KBM-7 (cell line): ENCODE data around the gene FBN1.

Experiments
- DNase-seq: peaks from one replicate; pipeline ENCODE4 v3.0.0-alpha.2; 2015
- in situ Hi-C: fragments of 300-500 bp; cut with MboI; formaldehyde crosslinking; loops from 2 replicates; pipeline ENCODE4 v1.14.3; 2020; ENCODE audit warnings: low sequenced_read_pairs, low pct_unique_long_range_greater_than_20kb, mixed read lengths

Gene FBN1

GRCh38 chr15:48630245-48630644 lies 15.3 kb downstream of the FBN1 start:
- no peak for DNase-seq
- in situ Hi-C loops: no loop called here

DNA sequence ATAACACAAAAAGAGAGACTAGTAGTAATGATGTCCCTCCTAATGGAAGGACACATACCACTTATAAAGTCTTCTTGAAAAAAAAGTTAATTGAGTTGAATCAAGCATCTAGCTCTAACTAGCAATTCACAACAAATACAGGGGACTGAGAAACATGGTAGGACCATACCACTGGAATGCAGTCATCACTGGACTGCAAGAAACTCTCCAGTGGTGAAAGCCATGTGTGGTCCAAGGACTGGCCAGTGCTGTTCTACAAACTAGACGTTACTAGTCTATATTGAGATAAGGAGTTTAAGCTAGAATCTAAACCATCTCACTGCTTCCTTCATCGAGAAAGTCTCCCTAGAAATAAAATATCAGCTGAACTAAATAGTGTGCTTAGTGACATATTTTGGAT lies 16.7 kb downstream of the FBN1 start:
- no peak for DNase-seq
- in situ Hi-C loops: no loop called here

DNA sequence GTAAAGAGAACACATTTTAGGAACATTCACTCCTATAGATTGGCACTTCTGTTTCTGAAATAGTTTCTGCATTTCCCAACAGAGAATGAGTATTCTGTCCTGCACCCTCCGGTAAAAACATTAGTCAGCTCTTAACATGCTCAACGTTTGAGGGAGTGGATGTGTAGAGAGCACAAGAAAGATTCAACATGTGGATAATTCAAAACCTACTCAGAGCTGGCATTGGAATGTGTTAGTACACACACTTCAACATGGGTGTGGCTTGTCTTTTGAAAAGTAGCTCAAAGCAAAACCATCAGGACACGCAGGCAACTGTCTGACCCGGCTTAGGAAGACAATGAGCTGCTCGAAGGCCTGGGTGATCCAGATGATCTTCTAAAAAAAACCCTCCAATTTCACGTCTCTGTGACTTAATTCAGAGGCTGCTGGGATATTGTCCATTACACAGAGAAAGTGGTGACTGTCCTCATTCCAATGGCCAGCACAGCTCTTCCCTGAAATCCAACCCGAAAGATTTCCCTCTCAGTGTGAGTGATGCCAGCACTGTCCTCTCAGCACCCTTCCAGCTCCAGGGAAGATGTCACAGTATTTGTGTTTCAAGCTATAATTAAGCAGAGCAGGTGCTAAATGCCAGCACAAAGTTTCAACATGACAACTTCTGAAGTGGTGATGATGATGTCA lies 18.1 kb downstream of the FBN1 start:
- DNase-seq: no peak
- in situ Hi-C loops: no loop called here

GRCh38 chr15:48625126-48625525 lies 20.4 kb downstream of the FBN1 start:
- in situ Hi-C loops: no loop called here

GRCh38 chr15:48624700-48625099 lies 20.8 kb downstream of the FBN1 start:
- in situ Hi-C loops: no loop called here
- DNase-seq: no peak

More at GRCh38 chr15:48625126-48625525, 20.4 kb downstream of the FBN1 start:
- no peak for DNase-seq

DNA sequence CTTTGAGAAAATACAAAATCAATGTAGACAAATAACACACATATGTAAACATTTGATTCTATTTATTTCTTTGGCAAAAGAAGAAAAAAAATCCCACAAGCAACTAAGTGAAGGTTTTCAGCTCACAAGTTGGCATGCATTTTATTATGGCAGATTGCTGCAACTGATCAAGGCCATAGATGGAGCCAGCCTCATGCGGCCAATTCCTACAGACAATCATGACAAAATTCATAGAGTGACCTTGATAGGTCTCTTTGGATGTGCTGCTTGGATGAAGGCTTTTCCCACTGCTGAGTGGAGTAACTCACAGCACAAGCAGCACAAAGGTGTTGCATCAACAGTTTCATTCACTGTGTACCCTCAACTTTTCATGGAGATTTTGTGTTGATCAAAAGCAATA lies 22.1 kb downstream of the FBN1 start:
- in situ Hi-C loops: no loop called here

DNA sequence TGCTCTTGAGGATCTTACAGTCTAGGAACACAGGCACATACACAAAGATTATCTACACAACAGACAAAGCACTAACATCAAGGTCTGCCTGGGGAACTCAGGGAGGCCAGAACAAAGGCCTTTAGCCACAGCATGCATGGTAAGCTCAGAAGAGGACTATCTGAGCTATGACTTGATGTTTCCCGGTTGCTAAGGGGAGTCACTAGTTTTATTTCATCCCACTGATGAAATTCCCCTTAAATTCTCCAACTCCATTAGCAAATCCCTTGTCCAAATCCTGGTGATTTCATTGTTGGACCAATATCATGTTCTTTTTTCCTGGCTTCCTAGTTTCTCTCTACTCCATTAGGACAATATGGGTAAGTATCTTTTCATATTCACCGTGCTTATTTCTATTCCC lies 23.3 kb downstream of the FBN1 start:
- DNase-seq: no peak
- in situ Hi-C loops: no loop called here

More for the DNA sequence above, 22.1 kb downstream of the FBN1 start:
- no peak for DNase-seq

GRCh38 chr15:48619446-48619845 lies 26.1 kb downstream of the FBN1 start:
- DNase-seq: no peak
- in situ Hi-C loops: no loop called here

DNA sequence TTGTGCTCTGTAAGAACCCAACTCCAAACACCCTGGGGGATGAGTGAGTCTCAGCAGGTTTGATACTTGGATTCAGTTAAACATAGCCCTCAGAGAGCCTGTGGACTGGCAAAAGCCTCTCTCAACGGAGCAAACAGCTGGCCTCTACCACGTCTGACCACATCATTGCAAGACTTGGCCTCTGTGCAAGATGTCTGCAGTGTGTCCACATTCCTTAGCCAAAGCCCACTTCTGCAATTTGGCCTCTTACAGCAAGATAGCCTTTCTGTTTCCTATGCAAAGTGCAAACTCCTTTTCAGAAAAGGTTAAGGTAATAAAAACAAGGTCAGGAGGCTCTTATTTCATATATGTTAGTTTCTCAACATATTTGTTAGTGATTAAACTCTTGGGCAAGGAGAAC lies 27.9 kb downstream of the FBN1 start:
- in situ Hi-C loops: no loop called here
- no peak for DNase-seq

DNA sequence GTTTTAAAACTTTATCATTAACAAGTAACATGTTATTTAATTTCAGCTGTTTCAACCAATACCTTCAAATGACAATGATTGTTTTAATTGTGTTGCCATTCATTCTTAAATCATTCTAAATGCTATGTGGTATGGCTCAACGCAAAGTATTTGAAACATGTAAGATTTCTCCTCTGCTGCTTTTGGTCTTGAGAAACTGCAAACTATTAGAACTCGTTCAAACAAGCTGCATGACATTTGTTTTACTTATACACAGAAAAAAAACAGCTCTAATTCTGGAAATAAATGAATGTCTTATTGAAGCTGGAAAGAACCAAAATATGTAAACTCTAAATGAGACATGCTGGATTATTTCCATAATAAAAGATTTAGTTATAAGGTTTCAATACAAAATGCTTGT lies 29.3 kb downstream of the FBN1 start:
- no peak for DNase-seq
- in situ Hi-C loops: no loop called here

DNA sequence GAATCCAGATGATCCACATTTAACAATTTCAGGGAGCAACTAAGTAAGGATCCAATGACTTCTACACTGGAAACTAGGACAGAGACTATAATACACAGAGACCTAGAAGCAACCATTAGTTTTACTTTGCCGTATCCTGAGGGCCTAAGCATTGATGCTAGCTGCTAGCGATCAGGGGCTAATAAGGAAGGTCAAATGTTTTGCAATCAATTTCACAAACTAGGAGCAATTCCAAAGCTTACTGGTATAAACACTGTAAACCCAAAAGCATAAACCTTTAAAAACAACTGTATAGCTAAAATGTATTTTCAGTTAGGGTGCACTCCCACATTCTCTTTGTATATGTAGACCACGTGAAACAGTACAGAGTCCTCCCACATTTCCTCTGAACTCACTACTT lies 31.5 kb downstream of the FBN1 start:
- in situ Hi-C loops: no loop called here
- DNase-seq: no peak

- in situ Hi-C loops: no loop called here
Measured at GRCh38 chr15:48609486-48609885, 36.0 kb downstream of the FBN1 start.

DNA sequence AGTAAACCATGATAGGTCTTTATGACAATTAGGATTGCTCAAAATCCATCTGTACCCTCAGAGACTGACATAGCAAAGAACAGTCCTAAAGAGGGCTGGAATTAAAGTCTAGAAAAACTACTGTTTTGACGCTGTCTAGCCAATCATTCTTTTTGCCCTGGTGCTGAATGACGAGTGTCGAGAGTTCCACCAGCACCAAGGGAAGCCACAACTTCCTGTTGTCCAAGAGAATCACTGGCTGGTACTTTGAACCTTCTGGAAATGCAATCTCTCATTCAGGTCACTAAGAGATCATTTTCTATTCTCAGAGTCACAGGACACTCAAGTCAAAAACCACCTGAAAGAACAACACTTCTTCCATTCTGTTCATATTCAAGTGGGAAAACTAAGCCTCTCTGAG lies 37.7 kb downstream of the FBN1 start:
- in situ Hi-C loops: no loop called here
- DNase-seq: no peak

More at GRCh38 chr15:48609486-48609885, 36.0 kb downstream of the FBN1 start:
- no peak for DNase-seq

- DNase-seq: no peak
- in situ Hi-C loops: no loop called here
Measured at GRCh38 chr15:48604567-48604966, 40.9 kb downstream of the FBN1 start.

DNA sequence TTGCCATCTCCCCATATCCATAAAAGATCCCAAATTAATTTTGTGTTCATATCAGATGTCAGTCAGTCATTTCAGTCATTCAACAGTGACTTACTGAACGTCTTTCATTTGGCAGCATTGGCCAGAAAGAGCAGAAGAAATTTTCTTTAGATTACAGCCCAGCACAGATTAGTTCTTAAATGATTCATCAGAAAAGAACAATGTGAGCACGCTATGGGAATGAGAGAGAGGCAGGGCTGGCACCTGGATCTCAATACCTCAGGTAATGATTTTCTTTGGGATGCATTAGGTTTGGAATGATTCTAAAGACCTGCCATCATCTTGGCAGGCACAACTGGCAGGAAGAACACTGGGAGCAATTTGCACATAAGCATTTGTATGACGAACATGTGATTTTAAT lies 41.6 kb downstream of the FBN1 start:
- no peak for DNase-seq

GRCh38 chr15:48603123-48603500 lies 42.4 kb downstream of the FBN1 start:
- no peak for DNase-seq

More for the DNA sequence above, 41.6 kb downstream of the FBN1 start:
- in situ Hi-C loops: no loop called here

GRCh38 chr15:48602358-48603122 lies 43.0 kb downstream of the FBN1 start:
- in situ Hi-C loops: no loop called here
- DNase-seq: no peak

More at GRCh38 chr15:48603123-48603500, 42.4 kb downstream of the FBN1 start:
- in situ Hi-C loops: no loop called here

GRCh38 chr15:48601095-48601494 lies 44.4 kb downstream of the FBN1 start:
- in situ Hi-C loops: no loop called here
- DNase-seq: no peak

DNA sequence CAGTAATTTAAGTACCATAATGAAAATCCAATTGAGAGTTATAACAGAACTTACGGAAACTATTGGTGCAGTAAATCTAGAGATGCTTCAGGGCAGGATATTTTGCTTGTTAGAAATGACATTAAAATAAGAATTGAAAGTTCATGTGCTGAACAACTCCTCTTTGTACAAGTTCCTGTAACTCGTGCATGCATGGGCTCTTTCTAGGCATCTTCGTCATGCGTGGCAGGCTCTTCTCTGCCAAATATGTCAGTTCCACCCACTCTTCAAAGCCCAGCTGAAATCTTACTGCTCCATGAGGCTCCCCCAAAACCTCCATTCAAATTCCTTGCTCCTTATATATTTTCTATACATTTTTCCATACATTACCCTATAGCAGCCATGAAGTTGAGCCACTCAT lies 48.7 kb downstream of the FBN1 start:
- in situ Hi-C loops: no loop called here
- no peak for DNase-seq

DNA sequence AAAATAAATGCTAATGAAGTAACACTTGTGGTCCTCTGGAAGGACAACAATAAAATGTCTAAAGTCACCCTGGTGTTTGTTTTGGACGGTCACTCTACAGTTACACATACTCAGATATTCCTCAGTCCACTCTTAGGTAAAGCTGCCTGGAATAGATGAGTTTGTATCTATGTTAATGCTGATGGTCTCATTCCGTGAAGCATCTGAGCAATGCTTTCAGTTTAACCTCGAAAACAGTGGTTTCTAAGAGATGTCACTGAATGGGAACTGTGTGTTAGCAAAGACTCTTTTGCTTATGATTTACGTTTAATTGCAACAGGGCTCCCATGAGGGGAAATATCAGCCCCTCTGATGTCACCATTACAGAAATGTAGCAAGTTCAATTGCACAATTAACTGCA lies 49.1 kb downstream of the FBN1 start:
- no peak for DNase-seq

DNA sequence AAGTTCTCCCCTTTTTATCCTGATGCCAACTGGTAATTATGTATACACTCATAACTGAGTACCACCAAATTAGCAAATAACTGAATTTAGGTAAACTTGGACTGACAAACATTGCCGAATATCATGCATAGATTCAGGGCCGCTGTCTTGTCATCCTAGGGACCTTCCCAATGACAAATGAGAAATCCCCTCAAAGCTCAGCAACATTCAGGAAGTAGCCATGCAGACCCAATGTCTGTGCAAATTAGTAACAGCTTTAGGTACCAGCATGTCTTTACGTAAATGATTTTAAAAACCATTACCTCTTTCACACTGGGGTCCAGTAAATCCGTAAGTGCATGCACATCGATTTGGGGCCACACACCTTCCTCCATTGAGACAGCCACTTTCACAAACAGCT lies 49.5 kb downstream of the FBN1 start:
- in situ Hi-C loops: no loop called here
- DNase-seq: no peak

More for the DNA sequence above, 49.1 kb downstream of the FBN1 start:
- in situ Hi-C loops: no loop called here
